CD14-positive monocyte (primary cell): ENCODE data around the gene CREB5. TPM values are rescaled to one million over a fixed set of nuclear protein-coding genes. Genes with fewer than 3 reads are reported as not detected.

Experiments used
- DNase-seq, 3 donors: peaks; one replicate each; pipeline ENCODE4 v3.0.0-alpha.2; 2011 to 2022
- H2AFZ ChIP-seq: 2 replicates; pipeline ENCODE4 v1.6.0; 2012; ENCODE audit warnings: mild to moderate bottlenecking, low read depth, low read length, inconsistent platforms; ENCODE audit not compliant: insufficient read depth, poor library complexity, severe bottlenecking
- H3K27ac ChIP-seq, 2 donors: 1 replicate in 1 of 2; 2 replicates in 1 of 2; pipeline ENCODE4 v1.5.1; 2012 to 2013; ENCODE audit warnings: low read length in 2 of 2, control low read depth in 1 of 2, inconsistent platforms in 1 of 2, low read depth in 1 of 2, mild to moderate bottlenecking in 1 of 2
- H3K27me3 ChIP-seq, 2 donors: one replicate each; pipeline versions ENCODE4 v1.6.0 to v1.6.1; 2011 to 2013; ENCODE audit warnings: low read length in 2 of 2; ENCODE audit not compliant: control insufficient read depth in 2 of 2, insufficient read depth in 2 of 2
- H3K36me3 ChIP-seq, 2 donors: replicated peaks in 1 of 2; 1 replicate in 1 of 2; 2 replicates in 1 of 2; pipeline versions ENCODE4 v1.5.1 to v1.6.1; 2012 to 2013; ENCODE audit warnings: low read length in 2 of 2, control low read depth in 1 of 2, inconsistent platforms in 1 of 2, mild to moderate bottlenecking in 1 of 2; ENCODE audit not compliant: insufficient read depth in 2 of 2, control insufficient read depth in 1 of 2
- H3K4me1 ChIP-seq, 2 donors: 1 replicate in 1 of 2; 2 replicates in 1 of 2; pipeline versions ENCODE4 v1.5.1 to v1.6.1; 2012 to 2013; ENCODE audit warnings: low read length in 2 of 2, control low read depth in 1 of 2, inconsistent platforms in 1 of 2, mild to moderate bottlenecking in 1 of 2, moderate library complexity in 1 of 2; ENCODE audit not compliant: insufficient read depth in 2 of 2, control insufficient read depth in 1 of 2
- H3K4me2 ChIP-seq: replicated peaks from 2 replicates; pipeline ENCODE3; 2012; ENCODE audit warnings: low read length, moderate library complexity, mild to moderate bottlenecking; ENCODE audit not compliant: poor library complexity, severe bottlenecking; ENCODE audit errors: extremely low read depth
- H3K4me3 ChIP-seq, 3 experiments: fragments of 200-600 bp in 1 of 3; sonication (generic) in 1 of 3; replicated peaks in 1 of 3; 1 replicate in 2 of 3; 2 replicates in 1 of 3; pipeline ENCODE4 v1.5.1; 2011 to 2013; ENCODE audit warnings: low read length in 3 of 3, mild to moderate bottlenecking in 3 of 3, control low read depth in 2 of 3, low read depth in 2 of 3, inconsistent platforms in 1 of 3, moderate library complexity in 1 of 3
- H3K79me2 ChIP-seq: 2 replicates; pipeline ENCODE4 v1.6.0; 2012; ENCODE audit warnings: mild to moderate bottlenecking, control low read depth, inconsistent platforms, low read length, moderate library complexity; ENCODE audit not compliant: insufficient read depth
- H3K9ac ChIP-seq: 2 replicates; pipeline ENCODE4 v1.6.0; 2017; ENCODE audit warnings: low read length, mild to moderate bottlenecking; ENCODE audit not compliant: insufficient read depth, poor library complexity, severe bottlenecking
- H3K9me3 ChIP-seq, 2 donors: replicated peaks in 1 of 2; 1 replicate in 1 of 2; 2 replicates in 1 of 2; pipeline versions ENCODE4 v1.5.1 to v1.6.1; 2012 to 2013; ENCODE audit warnings: low read length in 2 of 2, control low read depth in 1 of 2; ENCODE audit not compliant: control insufficient read depth in 1 of 2, insufficient read depth in 1 of 2
- H4K20me1 ChIP-seq: 2 replicates; pipeline ENCODE4 v1.6.0; 2012; ENCODE audit warnings: mild to moderate bottlenecking, low read length, control low read depth, moderate library complexity; ENCODE audit not compliant: insufficient read depth
- H3K27ac Mint-ChIP-seq, 7 donors: one replicate each; pipeline ENCODE4 v1.8.0; 2020; ENCODE audit warnings: mild to moderate bottlenecking in 7 of 7, mixed read lengths in 7 of 7, moderate library complexity in 6 of 7, inconsistent platforms in 2 of 7
- H3K27me3 Mint-ChIP-seq, 3 donors: one replicate each; pipeline ENCODE4 v1.8.0; 2021 to 2022; ENCODE audit warnings: low read depth in 3 of 3, mild to moderate bottlenecking in 3 of 3, mixed read lengths in 3 of 3, moderate library complexity in 3 of 3, inconsistent platforms in 1 of 3
- H3K36me3 Mint-ChIP-seq, 2 donors: one replicate each; pipeline ENCODE4 v1.8.0; 2020; ENCODE audit warnings: mixed read lengths in 2 of 2, inconsistent platforms in 1 of 2, mild to moderate bottlenecking in 1 of 2
- H3K4me1 Mint-ChIP-seq: one replicate; pipeline ENCODE4 v1.8.0; 2020; ENCODE audit warnings: mild to moderate bottlenecking, mixed read lengths
- H3K4me3 Mint-ChIP-seq, 2 donors: one replicate each; pipeline ENCODE4 v1.8.0; 2020; ENCODE audit warnings: mild to moderate bottlenecking in 2 of 2, mixed read lengths in 2 of 2, moderate library complexity in 1 of 2
- H3K9me3 Mint-ChIP-seq, 7 donors: one replicate each; pipeline ENCODE4 v1.8.0; 2020 to 2022; ENCODE audit warnings: mixed read lengths in 7 of 7, mild to moderate bottlenecking in 6 of 7, moderate library complexity in 6 of 7, inconsistent platforms in 2 of 7
- WGBS: methylation state at CpG from one replicate; pipeline ENCODE4 v1.1.5; 2013; ENCODE audit warnings: missing lambda C conversion rate; ENCODE audit not compliant: insufficient coverage; 5-methylcytosine and 5-hydroxymethylcytosine counted together
- intact Hi-C, 2 donors: fragments of 100-400 bp; cut with micrococcal nuclease; formaldehyde crosslinking; loops; one replicate each; pipeline versions ENCODE4 v1.15.0 to v1.15.1; 2023
- polyA plus RNA-seq, 3 donors: library from polyadenylated mRNA; depleted of rRNA in 1 of 3; unstranded in 2 of 3; stranded (reverse) in 1 of 3; fragments of 300-500 nt in 2 of 3; fragments of >200 nt in 1 of 3; fragmentation: Illumina TruSeq in 2 of 3; gene quantifications; 1 replicate in 2 of 3; 2 replicates in 1 of 3; pipeline ENCODE4 v1.2.3, GENCODE V29; 2012 to 2021
- TF ChIP-seq, protein P1 (sequence below): fragments of 200-600 bp; IDR thresholded peaks from one replicate; pipeline ENCODE4 v1.8.0; 2022; ENCODE audit warnings: antibody characterized with exemption, mild to moderate bottlenecking

CREB5 gene
- polyA plus RNA-seq, 3 donors: 25.1 to 72.3 (median 44.2) TPM

DNA sequence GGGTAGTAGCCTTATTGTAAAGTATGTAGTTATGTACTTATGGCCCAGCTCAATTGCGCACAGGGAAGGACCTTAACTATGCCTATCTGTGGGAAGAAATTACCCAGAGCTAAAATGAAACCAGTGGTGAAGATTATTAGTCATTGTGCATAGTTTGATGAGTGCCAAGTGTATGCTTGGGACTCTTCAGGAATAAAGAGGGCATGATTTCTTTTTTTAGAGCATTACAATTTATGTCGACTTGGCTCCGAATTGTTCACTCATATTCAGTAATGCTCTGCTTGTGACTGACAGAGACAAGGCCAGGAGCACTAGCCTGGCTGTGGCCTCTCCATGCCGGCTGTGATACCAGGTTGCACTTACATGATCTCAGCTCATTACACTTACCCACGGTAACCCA is 276.3 kb downstream of the CREB5 start:
- WGBS: 100% methylated on average over 3 of the region's 5 CpGs
- H3K4me2 ChIP-seq: peak overlapping the region; percentile 85

DNA sequence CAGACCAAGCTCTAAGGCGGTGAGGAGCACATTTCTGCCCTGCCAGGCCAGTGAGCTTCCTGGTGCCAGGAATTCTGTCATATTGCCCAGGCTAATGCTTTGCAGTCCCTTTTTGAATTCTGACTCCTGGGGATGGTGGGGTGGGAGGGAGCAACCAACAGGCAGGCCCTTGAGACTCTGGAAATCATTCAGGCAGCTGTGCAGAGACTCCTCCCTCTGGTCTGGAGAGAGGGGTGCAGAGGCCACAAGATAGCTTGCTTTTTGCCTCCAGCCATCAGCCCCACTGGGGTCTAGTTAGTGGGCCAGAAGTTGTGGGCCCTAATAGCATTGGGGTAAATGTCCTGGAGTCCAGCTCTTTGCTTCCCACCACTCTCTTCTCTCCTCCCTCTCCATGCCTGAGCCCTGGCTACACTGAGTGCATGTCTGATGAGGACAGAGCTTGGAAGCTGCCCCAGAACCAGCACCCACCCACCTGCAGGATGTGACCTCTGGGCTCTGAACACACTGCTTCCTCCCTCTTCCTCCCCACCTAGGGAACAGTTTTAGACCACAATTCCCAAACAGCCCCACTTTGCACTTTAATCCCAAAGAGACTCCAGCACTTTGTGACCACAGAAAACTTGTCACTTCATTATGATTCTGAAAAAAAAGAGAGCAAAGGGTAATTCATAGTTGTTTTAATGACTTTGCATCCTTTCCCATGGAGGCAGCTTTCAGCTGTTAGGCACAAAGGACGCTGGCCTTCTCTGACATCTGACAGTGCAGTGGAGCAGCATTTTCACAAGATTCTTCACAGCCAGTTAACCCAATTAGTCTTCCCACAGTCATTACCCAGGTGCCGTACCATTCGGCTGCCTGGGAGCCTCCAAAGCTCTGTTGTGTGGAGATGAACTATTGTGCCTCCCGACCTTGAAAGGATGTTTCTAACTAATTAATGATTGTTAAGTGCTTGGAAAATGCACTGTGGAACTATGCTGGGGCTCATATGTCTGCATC is 283.3 kb downstream of the CREB5 start:
- no peak overlapping the region for H3K27ac ChIP-seq
- no peak for DNase-seq
- H3K4me3 ChIP-seq: no peak overlapping the region
- peaks cover 31 to 49% of the 10 kb centered on the region in 2 donors for H3K4me1 ChIP-seq
- H3K9me3 Mint-ChIP-seq: no peaks in the 10 kb centered on the region
- peaks cover 6 to 56% of the 10 kb centered on the region in 2 donors for H3K36me3 ChIP-seq
- no peak overlapping the region for H3K4me2 ChIP-seq
- H3K36me3 Mint-ChIP-seq: peaks cover 48 to 57% of the 10 kb centered on the region in 2 donors
- no peak overlapping the region for H3K4me3 Mint-ChIP-seq
- intact Hi-C loops: no loop called here
- H3K79me2 ChIP-seq: peaks cover 70% of the 10 kb centered on the region
- H3K27ac Mint-ChIP-seq: peak overlapping the region in 5 of 7 donors; percentile 27 to 89 (median 68)
- H2AFZ ChIP-seq: no peak overlapping the region
- H3K27me3 Mint-ChIP-seq: peaks cover 0 to 2% (median 1%) of the 10 kb centered on the region in 3 donors
- H3K9ac ChIP-seq: no peak overlapping the region
- H4K20me1 ChIP-seq: peaks cover 100% of the 10 kb centered on the region
- 100% methylated on average over 2 of the region's 5 CpGs for WGBS
- TF ChIP-seq, protein P1, sequence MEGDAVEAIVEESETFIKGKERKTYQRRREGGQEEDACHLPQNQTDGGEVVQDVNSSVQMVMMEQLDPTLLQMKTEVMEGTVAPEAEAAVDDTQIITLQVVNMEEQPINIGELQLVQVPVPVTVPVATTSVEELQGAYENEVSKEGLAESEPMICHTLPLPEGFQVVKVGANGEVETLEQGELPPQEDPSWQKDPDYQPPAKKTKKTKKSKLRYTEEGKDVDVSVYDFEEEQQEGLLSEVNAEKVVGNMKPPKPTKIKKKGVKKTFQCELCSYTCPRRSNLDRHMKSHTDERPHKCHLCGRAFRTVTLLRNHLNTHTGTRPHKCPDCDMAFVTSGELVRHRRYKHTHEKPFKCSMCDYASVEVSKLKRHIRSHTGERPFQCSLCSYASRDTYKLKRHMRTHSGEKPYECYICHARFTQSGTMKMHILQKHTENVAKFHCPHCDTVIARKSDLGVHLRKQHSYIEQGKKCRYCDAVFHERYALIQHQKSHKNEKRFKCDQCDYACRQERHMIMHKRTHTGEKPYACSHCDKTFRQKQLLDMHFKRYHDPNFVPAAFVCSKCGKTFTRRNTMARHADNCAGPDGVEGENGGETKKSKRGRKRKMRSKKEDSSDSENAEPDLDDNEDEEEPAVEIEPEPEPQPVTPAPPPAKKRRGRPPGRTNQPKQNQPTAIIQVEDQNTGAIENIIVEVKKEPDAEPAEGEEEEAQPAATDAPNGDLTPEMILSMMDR: no peak
- H3K27me3 ChIP-seq: no peaks in the 10 kb centered on the region
- H3K9me3 ChIP-seq: no peaks in the 10 kb centered on the region
- peaks cover 46% of the 10 kb centered on the region for H3K4me1 Mint-ChIP-seq

More for the DNA sequence above, 276.3 kb downstream of the CREB5 start:
- Histone ChIP-seq H3K36me3 (peaks cover 6 to 34% of the 10 kb centered on the region in 2 donors), H4K20me1 (peaks cover 64% of the 10 kb centered on the region), H3K79me2 (peaks cover 75% of the 10 kb centered on the region), H3K27me3 (no peaks in the 10 kb centered on the region), H3K9ac (no peak overlapping the region), H3K27ac (no peak overlapping the region), H3K4me1 (peaks cover 43 to 73% of the 10 kb centered on the region in 2 donors), H3K9me3 (no peaks in the 10 kb centered on the region), H3K4me3 (peak overlapping the region in 1 of 3 experiments; percentile 93), H2AFZ (no peak overlapping the region)
- Mint-ChIP-seq H3K4me1 (peaks cover 16% of the 10 kb centered on the region), H3K4me3 (peak overlapping the region in 1 of 2 donors; percentile 39), H3K9me3 (no peaks in the 10 kb centered on the region), H3K27me3 (no peaks in the 10 kb centered on the region), H3K36me3 (peaks cover 27 to 35% of the 10 kb centered on the region in 2 donors), H3K27ac (no peak overlapping the region)
- intact Hi-C loops: loop anchor here (10.0 kb wide), 2 partner anchors 284 to 534 kb away; no protein-coding TSS in a partner anchor
- TF ChIP-seq, protein P1: no peak
- DNase-seq: no peak
